Kidney epithelial cell (primary cell): ENCODE data around the gene TBC1D22A. TPM values are rescaled to one million over a fixed set of nuclear protein-coding genes. Genes with fewer than 3 reads are reported as not detected.

Experiments
- DNase-seq: peaks from one replicate; pipeline ENCODE4 v3.0.0-alpha.2; 2010; ENCODE audit warnings: low read depth
- H3K27me3 ChIP-seq: 2 replicates; pipeline ENCODE4 v1.6.0; 2011; ENCODE audit warnings: low read length; ENCODE audit not compliant: control insufficient read depth, insufficient read depth
- H3K36me3 ChIP-seq: 2 replicates; pipeline ENCODE4 v1.5.1; 2011; ENCODE audit warnings: low read length; ENCODE audit not compliant: control insufficient read depth, insufficient read depth
- H3K4me3 ChIP-seq: 2 replicates; pipeline ENCODE4 v1.5.1; 2011; ENCODE audit warnings: low read depth, mild to moderate bottlenecking, control low read depth, low read length
- total RNA-seq: library from RNA; depleted of rRNA; stranded (reverse); fragments of >200 nt; gene quantifications from 2 replicates; pipeline ENCODE4 v1.2.3, GENCODE V29; 2015
- TF ChIP-seq, protein P1 (sequence below): IDR thresholded peaks from 2 replicates; pipeline ENCODE4 v1.5.1; 2011; ENCODE audit warnings: mild to moderate bottlenecking, moderate library complexity, low read length, control low read depth, inconsistent platforms; ENCODE audit not compliant: insufficient read depth, poor library complexity, severe bottlenecking

TBC1D22A gene
- total RNA-seq, 1 donor from 2014 or later, result 25.7 TPM

DNA sequence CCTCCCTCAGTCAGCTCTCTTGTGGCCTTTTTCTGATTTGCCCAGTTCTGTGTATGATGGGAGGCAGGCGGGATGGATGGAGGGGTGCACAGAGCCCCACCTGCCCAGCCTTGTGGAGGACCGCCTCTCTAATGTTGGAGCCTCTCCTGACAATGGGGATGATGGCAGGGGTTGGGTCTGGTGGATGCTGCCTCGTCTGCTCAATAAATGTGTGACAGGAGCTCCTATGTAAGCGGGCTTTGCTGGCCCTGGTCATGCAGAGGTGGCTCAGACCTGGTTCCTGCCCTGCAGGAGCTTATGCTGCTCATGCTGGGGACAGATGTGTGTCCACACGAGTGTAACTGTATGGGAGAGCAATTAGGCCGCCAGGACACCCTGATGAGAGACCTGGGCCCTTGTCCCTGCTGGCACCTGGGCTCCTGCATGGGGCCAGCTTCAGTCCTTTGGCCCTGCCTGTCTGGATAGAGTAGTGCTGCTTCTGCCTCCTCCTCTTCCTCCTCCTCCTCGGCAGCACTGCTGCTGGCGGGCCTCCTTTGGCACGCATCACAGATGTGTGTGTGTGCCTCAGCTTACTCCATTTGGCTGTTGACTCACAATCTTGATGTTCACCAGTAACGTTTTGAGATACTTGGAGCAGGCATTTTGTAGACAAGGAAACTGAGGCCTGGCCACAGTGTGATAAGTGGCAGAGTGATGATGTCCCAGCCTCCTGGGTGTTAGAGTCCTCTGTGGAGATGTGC lies 131.0 kb downstream of the TBC1D22A start:
- H3K4me3 ChIP-seq, result no peak overlapping the region
- H3K36me3 ChIP-seq, result no peaks in the 10 kb centered on the region
- DNase-seq, result no peak
- H3K27me3 ChIP-seq, result no peaks in the 10 kb centered on the region
- TF ChIP-seq, protein P1, sequence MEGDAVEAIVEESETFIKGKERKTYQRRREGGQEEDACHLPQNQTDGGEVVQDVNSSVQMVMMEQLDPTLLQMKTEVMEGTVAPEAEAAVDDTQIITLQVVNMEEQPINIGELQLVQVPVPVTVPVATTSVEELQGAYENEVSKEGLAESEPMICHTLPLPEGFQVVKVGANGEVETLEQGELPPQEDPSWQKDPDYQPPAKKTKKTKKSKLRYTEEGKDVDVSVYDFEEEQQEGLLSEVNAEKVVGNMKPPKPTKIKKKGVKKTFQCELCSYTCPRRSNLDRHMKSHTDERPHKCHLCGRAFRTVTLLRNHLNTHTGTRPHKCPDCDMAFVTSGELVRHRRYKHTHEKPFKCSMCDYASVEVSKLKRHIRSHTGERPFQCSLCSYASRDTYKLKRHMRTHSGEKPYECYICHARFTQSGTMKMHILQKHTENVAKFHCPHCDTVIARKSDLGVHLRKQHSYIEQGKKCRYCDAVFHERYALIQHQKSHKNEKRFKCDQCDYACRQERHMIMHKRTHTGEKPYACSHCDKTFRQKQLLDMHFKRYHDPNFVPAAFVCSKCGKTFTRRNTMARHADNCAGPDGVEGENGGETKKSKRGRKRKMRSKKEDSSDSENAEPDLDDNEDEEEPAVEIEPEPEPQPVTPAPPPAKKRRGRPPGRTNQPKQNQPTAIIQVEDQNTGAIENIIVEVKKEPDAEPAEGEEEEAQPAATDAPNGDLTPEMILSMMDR, result no peak

DNA sequence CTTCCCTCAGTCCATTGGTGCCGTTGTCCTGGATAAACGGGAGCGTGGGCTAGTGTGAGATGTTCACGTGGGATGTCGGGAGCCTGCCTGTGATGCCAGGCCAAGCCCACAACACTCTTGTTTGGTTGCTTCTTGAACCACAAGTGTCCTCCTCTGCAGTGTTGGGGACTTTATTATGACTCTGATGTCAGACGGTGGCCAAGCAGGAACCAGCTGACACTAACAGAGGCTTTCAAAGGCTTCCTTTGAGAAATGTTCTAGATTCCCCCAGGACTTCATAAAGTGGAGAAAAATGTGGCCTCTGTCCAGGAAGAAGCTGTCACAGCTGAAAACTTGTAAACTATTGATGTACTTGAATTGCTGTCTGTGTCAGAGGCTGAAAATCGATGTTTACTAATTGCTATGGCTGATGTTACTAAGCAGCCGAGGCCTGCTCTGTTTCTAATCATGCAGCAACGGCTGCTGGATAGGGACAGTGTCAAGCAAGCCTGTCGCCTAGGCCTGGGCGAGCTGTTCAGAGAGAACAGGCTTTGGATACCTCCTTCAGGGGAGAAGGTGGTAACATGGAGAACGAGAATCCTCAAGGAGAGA lies 131.7 kb downstream of the TBC1D22A start:
- no peaks in the 10 kb centered on the region for H3K27me3 ChIP-seq
- H3K36me3 ChIP-seq, result no peaks in the 10 kb centered on the region
- DNase-seq, result no peak
- no peak overlapping the region for H3K4me3 ChIP-seq
- TF ChIP-seq, protein P1, result no peak

DNA sequence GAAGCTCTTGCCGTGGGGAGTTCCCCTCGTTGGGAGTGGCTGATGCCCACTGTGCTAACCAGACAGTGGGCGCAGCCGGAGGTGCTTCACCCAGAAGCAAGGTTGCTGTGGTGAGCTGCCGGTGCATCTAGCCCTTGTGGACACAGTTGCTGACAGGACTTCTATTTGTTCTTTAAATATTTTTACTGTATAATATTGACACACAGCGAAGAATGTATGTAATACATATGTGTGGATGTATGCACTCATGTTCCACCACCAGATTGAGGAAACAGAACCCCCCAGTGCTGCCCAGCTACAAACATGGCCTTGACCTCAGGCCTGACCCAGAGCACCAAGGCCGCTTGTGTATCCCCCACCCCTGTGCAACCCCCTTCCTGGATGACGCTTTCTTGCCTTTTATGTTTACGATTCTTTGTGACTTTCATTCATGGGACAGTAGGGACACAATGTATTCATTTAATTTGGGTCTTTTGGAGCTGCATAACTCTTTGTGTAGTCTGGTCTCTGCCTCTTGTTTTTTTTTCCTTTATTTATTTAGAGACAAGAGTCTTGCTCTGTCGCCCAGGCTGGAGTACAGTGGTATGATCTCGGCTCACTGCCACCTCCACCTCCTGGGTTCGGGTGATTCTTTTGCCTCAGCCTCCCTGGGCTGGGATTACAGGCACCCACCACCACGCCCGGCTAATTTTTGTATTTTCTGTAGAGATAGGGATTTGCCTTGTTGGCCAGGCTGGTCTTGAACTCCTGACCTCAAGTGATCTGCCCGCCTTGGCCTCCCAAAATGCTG lies 132.6 kb downstream of the TBC1D22A start:
- H3K36me3 ChIP-seq, result no peaks in the 10 kb centered on the region
- no peak for DNase-seq
- TF ChIP-seq, protein P1, result no peak
- H3K4me3 ChIP-seq, result no peak overlapping the region
- H3K27me3 ChIP-seq, result no peaks in the 10 kb centered on the region

DNA sequence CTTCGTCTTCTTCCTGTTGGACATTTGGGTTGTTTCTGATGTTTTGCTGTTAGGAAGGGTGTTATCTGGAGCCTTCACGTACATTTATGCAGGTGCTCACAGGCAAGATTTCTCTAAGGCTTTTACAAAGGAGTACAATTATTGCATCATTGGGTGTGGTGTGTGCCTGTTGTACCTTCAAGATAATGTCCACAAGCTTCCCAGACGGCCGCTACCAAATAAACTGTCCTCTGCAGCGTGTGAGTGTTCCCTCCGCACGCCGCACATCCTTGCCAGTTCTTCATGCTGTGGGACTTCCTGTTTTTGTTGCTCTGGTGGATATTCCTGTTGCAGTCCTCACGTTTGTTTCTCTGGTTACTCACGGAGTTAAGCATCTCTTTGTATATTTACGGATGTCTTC lies 133.3 kb downstream of the TBC1D22A start:
- Histone ChIP-seq H3K27me3 (no peaks in the 10 kb centered on the region), H3K4me3 (no peak overlapping the region), H3K36me3 (no peaks in the 10 kb centered on the region)
- TF ChIP-seq, protein P1, result no peak
- no peak for DNase-seq

DNA sequence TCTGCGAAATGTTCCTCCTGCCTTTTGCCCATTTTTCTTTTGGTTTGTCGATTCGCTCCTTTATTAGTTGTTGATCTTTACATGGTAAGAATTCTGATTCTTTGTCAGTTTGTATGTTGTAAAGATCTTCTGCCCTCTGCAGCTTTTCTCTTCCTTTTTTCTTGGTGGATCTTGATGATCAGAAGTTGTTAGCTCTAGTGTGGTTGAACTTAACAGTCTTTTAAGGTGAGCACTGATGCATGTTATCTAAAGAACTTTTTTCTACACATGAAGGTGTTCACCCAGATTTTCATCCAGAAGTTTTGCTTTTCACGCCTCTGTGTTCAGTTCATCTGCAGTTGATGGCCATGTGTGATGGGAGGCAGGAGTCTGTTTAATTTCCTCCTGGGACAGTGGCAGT lies 133.7 kb downstream of the TBC1D22A start:
- Histone ChIP-seq H3K27me3 (no peaks in the 10 kb centered on the region), H3K4me3 (no peak overlapping the region), H3K36me3 (no peaks in the 10 kb centered on the region)
- TF ChIP-seq, protein P1, result no peak
- DNase-seq, result no peak
